Stimulated activated CD4-positive, alpha-beta T cell treated with anti-CD3 and anti-CD28 coated beads, Interleukin-4, amount 100 ng/mL, for 4 hours (primary cell): ENCODE data around the gene AHSG.
"Not testable (repeated sequence)": the region's sequence is repeated elsewhere in the genome, so short reads cannot be mapped to it uniquely, and the experiment has no call there.

Experiments
- DNase-seq, 2 experiments: peaks; one replicate each; pipeline ENCODE4 v3.0.0-alpha.2; 2020

The AHSG gene

DNA sequence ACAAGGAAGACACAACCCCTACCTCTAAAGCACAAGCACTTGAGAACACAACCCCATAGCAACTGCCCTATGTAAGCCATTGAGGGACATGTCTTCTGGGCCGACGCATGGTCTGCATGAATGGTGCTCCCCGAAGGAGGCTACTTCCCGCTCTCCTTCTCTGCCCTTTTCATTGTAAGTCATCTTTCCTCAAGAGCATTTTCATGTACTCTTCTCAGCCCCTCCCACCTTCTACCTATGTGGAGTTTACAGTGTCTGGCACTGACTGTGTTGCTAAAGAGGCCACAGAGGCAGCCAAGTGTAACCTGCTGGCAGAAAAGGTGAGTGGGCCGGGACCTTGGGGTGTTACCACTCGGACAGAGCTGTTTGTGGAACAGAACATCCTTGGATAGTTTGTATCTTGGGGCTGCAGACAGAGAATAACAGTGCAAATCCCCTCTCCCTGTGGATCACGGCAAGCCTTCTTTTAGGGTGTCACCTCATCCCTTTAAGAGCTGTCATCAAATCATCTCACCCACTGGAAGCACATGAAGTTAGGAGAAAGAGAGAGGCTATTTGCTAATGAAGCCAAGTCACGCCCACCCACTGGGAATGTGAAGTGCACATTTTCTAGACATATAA lies 5.6 kb downstream of the AHSG start:
- DNase-seq = no peak

DNA sequence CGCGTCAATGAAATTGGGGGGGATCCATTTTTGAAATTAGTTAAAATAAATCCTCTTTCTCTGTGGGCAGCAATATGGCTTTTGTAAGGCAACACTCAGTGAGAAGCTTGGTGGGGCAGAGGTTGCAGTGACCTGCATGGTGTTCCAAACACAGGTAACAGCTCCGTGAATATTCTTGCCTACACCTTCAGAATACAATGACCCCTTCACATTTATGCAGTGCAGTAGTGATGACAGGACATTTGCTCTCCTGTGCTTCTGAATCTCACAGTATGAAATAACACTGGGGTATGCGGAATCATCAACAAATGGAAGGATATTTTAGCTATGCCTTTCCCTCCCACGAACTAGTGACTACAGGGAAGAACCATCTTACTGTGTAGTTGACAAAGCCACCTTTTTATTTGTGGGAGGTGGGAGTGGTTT lies 6.9 kb downstream of the AHSG start:
- DNase-seq = no peak

DNA sequence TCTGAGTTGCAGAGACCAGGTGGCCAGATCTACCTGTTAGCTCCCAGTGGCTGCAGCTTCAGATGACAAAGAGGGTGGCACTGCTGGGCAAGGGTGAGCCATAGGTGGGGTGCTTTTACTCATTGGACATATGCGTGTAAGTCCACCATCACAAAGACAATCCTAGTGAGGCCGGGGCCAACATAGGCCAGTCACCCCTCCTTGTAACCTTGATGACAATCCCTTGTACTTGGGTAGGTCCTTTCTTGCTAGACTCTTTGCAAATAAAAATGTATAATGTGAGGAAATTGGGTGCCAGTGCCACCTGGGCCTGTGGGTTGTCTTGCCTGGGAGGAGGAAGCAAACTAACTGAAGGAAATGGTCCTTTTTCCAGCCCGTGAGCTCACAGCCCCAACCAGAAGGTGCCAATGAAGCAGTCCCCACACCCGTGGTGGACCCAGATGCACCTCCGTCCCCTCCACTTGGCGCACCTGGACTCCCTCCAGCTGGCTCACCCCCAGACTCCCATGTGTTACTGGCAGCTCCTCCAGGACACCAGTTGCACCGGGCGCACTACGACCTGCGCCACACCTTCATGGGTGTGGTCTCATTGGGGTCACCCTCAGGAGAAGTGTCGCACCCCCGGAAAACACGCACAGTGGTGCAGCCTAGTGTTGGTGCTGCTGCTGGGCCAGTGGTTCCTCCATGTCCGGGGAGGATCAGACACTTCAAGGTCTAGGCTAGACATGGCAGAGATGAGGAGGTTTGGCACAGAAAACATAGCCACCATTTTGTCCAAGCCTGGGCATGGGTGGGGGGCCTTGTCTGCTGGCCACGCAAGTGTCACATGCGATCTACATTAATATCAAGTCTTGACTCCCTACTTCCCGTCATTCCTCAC lies 7.6 kb downstream of the AHSG start:
- DNase-seq = no peak

DNA sequence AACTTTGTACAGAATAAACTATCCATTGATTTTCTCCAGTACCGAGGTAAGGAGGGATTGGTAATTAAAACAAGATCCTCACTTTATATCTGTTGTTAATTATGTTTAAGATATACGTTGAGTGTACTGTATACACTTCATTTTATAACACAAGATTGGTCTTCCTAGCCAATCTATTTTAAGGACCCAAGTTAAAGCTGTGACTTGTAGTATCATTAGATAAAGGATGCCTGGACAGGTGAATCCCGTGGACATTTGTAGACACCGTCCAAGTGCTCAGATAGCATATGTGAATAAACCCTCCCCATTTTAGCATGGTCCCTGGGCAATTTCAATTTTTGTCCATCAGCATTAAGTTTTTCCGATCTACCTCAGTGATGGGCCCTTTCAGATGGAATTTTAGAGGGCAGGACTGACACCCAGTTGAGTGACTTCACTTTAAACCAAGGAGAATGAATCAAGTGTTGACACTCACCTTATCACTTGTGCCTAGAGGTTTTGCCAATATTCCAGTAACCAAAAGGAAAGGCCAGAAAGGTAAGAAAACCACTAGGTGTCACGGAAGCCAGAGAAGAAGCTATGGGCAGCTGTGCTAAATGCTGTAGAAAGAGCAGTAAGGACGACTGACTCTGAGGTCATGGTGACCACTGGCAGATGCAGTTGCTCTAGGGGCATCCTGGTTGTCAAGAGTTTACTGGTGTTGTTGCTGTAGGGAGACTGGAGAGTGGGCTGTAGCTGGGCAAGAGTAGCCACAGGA lies 9.2 kb downstream of the AHSG start:
- DNase-seq = no peak

DNA sequence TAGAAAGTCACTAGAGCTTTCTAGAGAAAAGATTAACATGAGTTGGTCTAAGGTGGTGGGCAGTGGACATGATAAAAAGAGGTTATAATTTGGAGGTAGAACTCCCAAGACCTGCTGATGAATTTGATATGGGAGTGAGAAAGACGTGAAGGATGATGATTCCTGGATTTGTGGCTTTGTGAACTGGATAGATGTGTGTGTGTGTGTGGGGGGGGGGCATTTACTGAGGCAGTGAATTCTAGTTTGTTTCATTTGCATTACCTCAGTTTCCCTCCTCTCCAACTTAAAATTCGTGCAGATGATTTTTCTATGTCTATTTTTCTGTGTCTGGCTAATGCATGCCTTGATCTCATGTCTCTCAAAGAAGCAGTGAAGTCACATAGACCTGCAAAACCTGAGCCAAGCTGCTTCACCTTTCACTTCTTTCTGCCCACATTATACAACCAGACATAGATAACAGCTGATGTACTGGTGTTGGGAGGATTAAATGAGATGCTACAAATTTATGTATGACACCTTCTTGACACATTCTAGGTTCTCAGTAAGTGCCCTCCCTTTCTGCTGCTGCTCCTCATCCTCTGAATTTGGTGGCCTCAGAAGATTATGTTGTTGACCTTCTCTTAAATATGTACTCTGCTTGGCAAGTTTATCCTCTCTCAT lies 9.9 kb downstream of the AHSG start:
- DNase-seq = no peak

DNA sequence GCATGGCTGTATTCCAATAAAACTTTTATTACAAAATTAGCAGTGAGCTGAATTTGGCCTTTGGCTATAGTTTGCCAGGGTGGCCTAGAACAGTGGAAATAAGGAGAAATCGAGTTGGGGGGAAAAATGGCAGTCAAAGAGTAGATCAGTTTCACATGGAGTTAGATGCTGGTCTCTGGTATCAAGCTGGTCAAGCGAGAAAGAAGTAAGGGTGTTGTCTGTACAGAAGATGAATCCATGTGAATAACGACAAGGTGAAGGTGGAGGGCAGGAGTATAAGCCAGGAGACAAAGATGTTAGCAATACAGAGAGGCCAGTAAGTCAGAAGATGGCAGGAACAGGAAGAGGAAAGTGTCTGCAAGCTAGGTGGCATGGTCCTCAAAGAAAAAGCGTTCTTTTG lies 11.7 kb downstream of the AHSG start:
- no peak for DNase-seq

DNA sequence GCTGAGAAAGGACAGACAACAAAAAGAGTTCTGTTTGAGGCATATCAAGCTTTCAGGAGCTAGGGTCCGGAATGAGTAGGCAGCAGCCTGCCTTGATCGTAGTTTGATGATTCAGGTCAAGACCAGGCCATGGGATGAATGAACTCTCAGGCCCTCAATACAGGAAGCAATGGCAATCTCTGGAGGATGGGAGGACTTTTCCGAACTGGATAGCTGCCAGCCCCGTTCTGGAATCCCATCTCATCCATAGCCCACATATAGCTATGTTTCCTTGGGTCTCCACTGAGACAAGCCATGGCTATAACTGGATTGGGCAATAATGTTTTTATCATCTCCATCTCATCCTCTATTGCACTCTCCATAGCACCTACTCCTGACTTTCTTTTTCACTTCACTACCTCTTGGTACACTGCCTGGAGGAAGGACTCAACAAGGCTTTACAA lies 12.8 kb downstream of the AHSG start:
- DNase-seq = no peak

DNA sequence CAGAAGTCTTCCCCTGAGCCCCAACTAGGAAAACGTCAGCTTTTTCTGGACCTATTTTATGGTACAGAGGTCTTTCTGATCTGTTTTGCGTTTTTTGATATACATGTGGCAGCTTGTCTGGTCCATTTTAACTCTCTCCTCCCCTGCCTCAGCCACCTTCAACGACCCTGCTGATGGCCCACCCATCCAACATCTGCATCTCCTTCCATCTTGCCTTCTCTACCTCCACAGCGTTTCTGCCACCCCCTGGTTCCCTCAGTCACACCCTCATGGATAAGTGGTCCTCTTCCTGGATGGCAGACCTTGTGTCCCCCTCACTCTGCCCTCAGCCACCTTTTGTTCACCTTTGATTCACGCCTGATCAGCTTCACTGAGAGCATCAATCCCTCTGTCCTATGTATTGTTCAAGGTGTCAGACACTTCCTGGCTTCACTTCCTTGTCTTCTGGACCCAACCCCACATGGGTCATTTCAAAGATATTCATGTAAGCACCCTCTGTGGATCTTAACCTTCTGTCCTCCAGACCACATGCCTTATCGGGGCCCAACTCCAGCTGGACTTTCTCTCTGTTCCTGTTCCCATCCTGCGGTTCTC lies 13.5 kb downstream of the AHSG start:
- no peak for DNase-seq

DNA sequence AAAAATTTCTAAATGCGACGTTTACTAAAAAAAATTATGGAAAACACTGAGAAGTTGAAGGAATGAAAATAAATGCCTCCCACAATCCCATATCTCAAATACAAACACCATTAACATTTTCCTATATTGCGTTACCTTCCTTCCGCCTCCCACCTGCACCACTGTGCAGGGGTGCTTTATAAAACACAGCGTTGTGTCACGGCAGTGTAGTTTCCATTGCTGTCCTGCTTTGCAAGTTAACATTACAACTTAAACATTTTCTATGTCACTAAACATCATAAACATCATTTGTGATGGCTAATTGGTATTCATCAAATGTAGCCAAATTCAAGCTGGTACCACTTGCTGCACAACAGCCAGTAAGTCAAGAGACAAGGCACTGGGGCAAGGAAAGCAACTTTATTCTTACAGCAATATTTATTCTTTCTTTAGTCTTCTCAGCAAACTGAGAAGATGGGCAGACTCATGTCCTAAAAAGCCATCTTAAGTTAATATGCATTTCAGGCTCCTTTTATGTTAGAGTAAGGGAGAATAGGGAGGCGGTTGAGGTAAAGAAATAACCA lies 15.1 kb downstream of the AHSG start:
- no peak for DNase-seq

DNA sequence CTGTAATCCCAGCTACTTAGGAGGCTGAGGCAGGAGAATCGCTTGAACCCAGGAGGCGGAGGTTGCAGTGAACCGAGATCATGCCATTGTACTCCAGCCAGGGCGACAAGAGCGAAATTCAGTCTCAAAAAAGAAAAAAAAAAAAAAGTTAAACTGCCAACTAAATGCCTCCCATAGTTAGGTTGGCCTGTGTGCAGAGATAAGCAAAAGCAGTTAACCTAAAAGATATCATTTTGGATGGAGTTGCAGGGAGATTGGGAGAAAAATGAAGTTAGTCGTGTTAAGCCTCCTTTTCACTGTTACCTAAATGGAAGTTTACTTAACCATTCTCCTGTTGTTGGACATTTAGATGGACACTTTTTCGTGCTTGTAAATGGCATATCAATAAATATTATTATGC lies 15.9 kb downstream of the AHSG start:
- DNase-seq = no peak

DNA sequence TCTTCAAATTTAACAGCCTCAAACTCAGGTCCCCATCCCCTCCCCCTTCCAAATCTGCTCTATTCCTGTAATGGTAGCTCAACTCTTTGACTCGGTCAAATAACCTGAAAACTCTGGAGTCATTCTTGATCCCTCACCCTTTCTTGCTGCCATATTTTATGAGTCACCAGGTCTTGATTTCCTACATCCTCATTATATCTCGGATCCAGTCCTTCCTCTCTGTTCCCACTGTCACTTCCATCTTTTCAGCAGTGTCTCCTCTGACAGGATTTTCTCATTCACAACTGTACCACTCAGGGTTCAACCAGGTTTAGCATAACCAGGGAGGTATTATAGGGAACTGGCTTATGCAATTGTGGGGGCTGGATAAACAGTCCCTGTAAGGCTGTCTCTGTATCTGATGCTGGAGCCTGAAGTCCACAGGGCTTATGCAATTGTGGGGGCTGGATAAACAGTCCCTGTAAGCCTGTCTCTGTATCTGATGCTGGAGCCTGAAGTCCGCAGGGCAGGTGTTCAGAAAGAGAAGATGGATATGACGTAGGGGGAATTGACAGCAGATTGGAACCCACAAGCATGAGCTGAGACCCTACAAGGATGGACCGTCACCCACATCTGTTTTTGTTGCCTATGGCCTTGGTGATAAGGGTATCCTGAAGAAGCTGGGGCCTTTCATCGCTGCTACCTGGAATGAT lies 18.2 kb downstream of the AHSG start:
- DNase-seq = no peak

DNA sequence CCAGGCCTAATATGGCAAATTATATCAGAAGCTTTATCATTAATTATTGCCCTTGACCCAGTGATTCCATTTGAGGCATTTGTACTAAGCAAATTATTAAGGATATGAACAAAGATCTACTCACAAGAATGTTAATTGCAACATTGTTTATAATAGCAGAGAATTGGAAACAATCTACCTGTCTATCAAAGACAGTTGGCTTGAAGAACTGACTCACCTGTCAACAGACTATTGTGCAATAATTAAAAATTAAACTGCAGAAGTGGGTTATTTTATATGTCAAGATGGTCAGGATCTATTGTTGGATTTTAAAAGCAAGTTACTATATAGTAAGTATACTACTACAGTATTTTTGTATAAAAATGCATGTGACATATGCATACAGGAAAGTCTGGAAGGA lies 20.6 kb downstream of the AHSG start:
- DNase-seq = no peak

DNA sequence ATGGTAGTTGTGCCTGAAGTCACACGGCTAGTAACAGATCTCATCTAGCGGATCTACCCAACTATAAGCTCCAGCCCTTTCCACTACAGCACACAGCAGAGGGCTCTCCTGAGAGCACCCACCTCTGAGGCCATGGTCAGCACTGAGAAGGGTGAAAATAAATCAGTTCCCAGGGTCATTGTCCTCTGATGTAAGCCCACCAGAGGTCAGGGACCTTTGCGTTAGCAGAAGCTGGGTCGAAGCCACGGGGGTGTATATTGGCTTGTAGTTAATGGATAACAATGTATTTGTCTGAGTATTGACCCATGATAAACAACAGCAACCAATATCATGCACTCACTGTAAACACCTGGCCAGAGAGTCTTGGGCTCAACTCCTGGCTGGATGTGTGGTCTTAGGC lies 21.3 kb downstream of the AHSG start:
- DNase-seq = not testable (repeated sequence)

DNA sequence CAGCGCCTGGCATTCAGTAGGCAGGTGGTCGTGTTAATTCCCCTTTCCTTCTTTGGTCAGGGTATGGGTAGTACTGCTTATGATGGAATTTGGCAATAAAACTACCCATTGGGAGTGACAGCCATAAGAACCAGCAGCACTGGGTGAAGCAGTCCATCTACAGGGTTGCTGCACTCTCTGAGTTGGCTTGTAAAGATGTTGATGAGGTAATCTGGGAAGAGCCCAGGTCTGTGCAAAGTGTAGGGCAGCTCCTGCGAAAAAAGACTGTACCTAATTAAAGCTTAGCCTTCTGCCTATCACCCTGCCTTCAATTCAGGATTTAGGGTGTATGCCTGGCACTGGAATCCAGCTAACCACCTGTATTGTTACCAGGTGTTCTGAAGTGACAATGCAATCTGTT lies 22.7 kb downstream of the AHSG start:
- no peak for DNase-seq

DNA sequence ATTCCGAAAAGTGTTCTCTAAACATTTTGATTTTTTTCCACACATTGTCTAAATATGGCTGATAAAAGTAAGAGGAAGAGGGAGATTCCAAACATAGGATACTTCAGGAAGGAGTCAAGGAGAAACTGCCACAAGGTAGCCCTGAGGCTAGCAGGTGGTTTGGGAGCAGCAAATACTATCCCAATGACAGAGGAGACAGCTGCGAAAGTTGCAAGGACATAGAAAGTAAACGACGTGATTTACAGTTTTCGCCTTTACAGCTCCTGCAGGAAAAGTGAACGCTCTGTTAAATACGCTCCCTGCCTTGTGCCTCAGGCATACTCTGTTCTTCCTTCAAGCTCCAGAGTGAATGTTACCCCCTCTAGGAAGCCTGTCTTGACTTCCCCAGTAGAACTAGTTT lies 23.7 kb downstream of the AHSG start:
- no peak for DNase-seq

DNA sequence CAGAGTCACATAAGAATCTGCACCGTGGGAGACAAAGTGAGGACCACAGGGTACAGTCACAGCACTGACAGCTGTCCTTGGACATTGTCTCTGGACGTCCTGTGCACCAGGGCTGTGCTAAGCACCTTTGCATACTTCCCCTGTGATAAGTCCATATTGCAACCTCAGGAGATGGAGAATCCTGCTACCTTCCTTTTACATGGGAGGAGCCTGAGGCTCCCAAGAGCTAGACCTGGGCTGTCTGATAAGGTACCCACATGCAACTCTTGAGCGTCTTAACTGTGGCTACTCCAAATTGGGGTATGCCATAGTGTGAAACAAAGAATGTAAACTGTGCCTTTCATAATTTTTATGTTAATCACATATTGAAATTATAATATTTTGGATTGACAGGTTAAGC lies 24.8 kb downstream of the AHSG start:
- DNase-seq = no peak

DNA sequence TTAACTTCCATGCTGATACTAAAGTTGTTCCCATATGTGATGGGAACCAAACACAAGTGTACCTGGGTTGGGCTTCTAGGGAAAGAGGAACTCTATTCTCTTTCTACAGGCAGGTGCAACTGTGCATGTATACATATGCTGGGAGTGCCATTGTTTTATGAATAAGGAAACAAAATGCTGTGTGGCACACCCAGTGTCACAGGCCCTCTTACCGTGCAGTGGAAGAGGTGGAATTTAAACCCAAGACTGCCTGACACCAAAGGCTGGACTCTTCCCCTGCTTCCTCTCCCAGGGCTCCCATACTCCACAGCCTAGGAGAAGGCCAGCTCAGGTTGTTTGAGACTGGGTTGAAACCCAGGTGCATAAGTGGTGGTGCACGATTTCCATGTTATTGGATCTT lies 25.4 kb downstream of the AHSG start:
- no peak for DNase-seq

DNA sequence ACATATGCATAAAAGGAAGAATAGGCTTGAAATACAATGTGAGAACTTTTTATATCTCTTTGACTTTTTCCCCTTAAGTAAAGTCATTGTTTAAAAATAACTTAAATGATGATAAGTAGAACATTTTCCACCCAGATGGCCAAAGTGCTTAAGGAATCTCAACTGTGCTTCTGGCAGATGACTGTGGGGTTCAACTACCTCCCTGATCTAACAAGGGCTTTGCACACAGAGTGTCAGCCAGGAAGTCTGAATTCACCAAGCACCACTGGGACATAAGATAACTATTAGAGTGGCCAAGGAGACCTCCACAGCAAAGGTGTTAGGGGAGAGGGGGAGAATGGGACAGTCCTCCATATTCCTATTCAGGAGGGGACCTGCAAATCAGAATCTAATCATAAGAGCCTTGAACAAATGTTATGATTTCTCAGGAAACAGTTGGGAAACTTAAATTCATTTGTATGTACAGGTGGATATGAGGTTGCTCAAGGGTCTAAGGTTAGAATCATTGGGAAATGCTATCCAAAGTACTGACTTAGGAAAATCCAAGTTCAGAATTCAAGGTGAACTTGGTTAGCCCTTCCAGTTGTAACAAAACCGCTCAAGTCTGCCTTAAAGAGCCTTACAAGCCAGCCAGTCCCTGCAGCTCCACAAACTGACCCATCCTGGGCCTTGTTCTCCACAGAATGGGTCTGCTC lies 27.1 kb downstream of the AHSG start, which contains the start of gene FETUB:
Gene FETUB, plus strand, starts transcription at position 622 of the 695 bp plus-strand sequence. Its CDS starts 62 bp downstream, at position 684.
- no peak for DNase-seq

DNA sequence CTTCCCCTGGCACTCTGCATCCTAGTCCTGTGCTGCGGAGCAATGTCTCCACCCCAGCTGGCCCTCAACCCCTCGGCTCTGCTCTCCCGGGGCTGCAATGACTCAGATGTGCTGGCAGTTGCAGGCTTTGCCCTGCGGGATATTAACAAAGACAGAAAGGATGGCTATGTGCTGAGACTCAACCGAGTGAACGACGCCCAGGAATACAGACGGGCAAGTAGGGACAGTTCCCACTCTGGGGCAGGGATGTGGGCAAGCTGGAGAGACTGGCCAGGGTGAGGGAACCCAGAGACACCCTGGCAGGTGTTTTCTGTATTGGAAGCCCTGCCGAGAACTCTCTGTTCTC lies 27.6 kb downstream of the AHSG start:
- no peak for DNase-seq

DNA sequence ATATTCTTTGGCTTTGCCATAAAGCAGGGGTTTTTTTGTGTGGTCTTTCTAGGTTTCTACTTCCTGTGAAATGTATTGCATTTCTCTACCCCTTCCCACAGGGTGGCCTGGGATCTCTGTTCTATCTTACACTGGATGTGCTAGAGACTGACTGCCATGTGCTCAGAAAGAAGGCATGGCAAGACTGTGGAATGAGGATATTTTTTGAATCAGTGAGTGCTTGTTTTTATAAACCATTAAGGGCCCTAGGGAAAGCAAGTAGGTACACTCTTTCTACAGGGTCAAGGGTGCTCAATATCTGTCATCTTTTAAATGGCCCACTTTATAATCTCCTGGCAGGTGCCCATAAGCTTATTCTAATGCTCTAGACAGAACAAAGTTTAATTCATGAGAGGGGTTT lies 28.1 kb downstream of the AHSG start:
- no peak for DNase-seq

DNA sequence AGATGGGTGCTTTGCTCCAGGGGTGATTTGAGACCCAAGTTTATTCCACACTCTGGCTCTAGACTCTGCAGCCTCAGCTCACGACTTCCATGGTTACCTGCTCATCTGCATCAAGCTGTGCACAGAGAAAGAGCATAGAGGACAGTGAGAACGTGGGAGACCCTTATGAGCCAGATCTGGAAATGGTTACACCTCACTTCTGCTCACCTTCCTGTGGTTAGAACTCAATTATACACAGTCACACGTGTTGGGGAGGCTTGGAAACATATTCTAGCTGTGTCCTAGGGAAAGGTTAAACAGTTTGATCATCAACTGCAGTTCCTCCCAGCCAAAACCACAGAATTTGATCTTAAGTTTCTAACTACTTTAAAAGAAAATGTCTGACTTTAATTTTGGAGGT lies 29.2 kb downstream of the AHSG start:
- DNase-seq = no peak
